ENCODE data around the gene TMEM61.

DNA sequence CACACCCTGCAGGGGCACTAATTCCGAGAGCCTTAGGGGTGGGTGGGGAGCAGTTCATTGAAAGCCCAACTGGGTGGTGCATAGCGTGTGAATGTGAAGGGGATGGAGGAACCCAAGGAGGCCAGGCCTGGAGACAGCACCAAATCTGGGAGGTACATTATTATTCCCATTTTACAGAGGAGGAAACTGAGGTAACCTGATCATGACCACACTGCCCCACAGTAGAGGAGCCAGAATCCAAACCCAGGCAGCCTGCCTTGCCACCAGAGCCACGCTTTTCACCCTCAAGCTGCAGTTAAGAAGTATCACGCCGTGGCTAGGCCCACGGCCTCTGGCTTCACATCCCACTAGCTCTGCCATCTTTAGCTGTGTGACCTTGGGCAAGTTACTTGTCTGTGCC lies 17.7 kb downstream of the TMEM61 start:
- TF ChIP-seq, protein P1, sequence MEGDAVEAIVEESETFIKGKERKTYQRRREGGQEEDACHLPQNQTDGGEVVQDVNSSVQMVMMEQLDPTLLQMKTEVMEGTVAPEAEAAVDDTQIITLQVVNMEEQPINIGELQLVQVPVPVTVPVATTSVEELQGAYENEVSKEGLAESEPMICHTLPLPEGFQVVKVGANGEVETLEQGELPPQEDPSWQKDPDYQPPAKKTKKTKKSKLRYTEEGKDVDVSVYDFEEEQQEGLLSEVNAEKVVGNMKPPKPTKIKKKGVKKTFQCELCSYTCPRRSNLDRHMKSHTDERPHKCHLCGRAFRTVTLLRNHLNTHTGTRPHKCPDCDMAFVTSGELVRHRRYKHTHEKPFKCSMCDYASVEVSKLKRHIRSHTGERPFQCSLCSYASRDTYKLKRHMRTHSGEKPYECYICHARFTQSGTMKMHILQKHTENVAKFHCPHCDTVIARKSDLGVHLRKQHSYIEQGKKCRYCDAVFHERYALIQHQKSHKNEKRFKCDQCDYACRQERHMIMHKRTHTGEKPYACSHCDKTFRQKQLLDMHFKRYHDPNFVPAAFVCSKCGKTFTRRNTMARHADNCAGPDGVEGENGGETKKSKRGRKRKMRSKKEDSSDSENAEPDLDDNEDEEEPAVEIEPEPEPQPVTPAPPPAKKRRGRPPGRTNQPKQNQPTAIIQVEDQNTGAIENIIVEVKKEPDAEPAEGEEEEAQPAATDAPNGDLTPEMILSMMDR (IDR thresholded peaks at IDR 0.05) = no peak
- no peak for TF ChIP-seq POLR2A (IDR thresholded peaks at IDR 0.05)
- no peak for TF ChIP-seq EP300 (IDR thresholded peaks at IDR 0.05)
- no peak for TF ChIP-seq POLR2AphosphoS5 (IDR thresholded peaks at IDR 0.05)

Data from stomach (tissue), 4 donors.